Caco-2 (cell line): Measurements from ENCODE around the gene PGAP1. TPM values are rescaled to one million over a fixed set of nuclear protein-coding genes. Genes with fewer than 3 reads are reported as not detected.

Source experiments
- BruUV-seq: library from RNA; stranded (reverse); fragments of 400-500 nt; replicated peaks from 2 replicates; lab custom pipeline; 2021; lab: Mats Ljungman, UMichigan
- CTCF ChIA-PET: fragments of 300-600 bp; sonication (Branson Sonifier 250); formaldehyde crosslinking; loops from one replicate; lab custom pipeline; 2022; ENCODE audit warnings: antibody characterized with exemption; lab: Charles Lee
- POLR2A ChIA-PET: fragments of 300-600 bp; sonication (Branson Sonifier 250); formaldehyde crosslinking; loops from one replicate; lab custom pipeline; 2022; ENCODE audit warnings: antibody characterized with exemption; lab: Charles Lee
- DNase-seq, 2 experiments: peaks; one replicate each; pipeline versions ENCODE4 v3.0.0 to v3.0.0-alpha.2; 2020 to 2022
- H3K27me3 ChIP-seq: replicated peaks from 2 replicates; pipeline ENCODE4 v1.6.0; 2011; ENCODE audit warnings: low read length; ENCODE audit not compliant: control insufficient read depth, insufficient read depth
- H3K36me3 ChIP-seq: 2 replicates; pipeline ENCODE4 v1.5.1; 2011; ENCODE audit warnings: low read length; ENCODE audit not compliant: control insufficient read depth, insufficient read depth
- H3K4me1 ChIP-seq: fragments of 250-450 bp; sonication (Bioruptor Pico); 2 replicates; pipeline ENCODE4 v1.5.1; 2020; ENCODE audit warnings: mild to moderate bottlenecking
- H3K4me3 ChIP-seq: 2 replicates; pipeline ENCODE4 v1.5.1; 2011; ENCODE audit warnings: low read depth, mild to moderate bottlenecking, control low read depth, low read length
- H3K9me3 ChIP-seq: fragments of 250-450 bp; sonication (Bioruptor Pico); 2 replicates; pipeline ENCODE4 v1.5.1; 2020; ENCODE audit warnings: mild to moderate bottlenecking, moderate library complexity
- H3K27ac Mint-ChIP-seq: one replicate; pipeline ENCODE4 v1.8.0; 2022; ENCODE audit warnings: mixed read lengths; ENCODE audit not compliant: unreplicated experiment
- H3K27me3 Mint-ChIP-seq: one replicate; pipeline ENCODE4 v1.8.0; 2022; ENCODE audit warnings: mixed read lengths; ENCODE audit not compliant: insufficient read depth, unreplicated experiment
- H3K36me3 Mint-ChIP-seq: one replicate; pipeline ENCODE4 v1.8.0; 2022; ENCODE audit warnings: mild to moderate bottlenecking, mixed read lengths; ENCODE audit not compliant: insufficient read depth, unreplicated experiment
- H3K4me1 Mint-ChIP-seq: one replicate; pipeline ENCODE4 v1.8.0; 2022; ENCODE audit warnings: low read depth, mixed read lengths; ENCODE audit not compliant: unreplicated experiment
- H3K4me3 Mint-ChIP-seq: one replicate; pipeline ENCODE4 v1.8.0; 2022; ENCODE audit warnings: mild to moderate bottlenecking, moderate library complexity, mixed read lengths; ENCODE audit not compliant: unreplicated experiment
- H3K9me3 Mint-ChIP-seq: one replicate; pipeline ENCODE4 v1.8.0; 2022; ENCODE audit warnings: mixed read lengths; ENCODE audit not compliant: unreplicated experiment
- CTCF ChIP-seq, 2 experiments: fragments of 200-600 bp in 1 of 2; IDR thresholded peaks; 1 replicate in 1 of 2; 2 replicates in 1 of 2; pipeline versions ENCODE4 v1.5.1 to v1.8.0; 2011 to 2022; ENCODE audit warnings: antibody characterized with exemption in 1 of 2, control low read depth in 1 of 2, inconsistent platforms in 1 of 2, low read depth in 1 of 2, low read length in 1 of 2, mild to moderate bottlenecking in 1 of 2, moderate library complexity in 1 of 2; ENCODE audit not compliant: insufficient read depth in 1 of 2, severe bottlenecking in 1 of 2, unreplicated experiment in 1 of 2
- intact Hi-C: fragments of 100-400 bp; cut with micrococcal nuclease; formaldehyde crosslinking; loops from one replicate; pipeline ENCODE4 v1.10.0; 2022; ENCODE audit not compliant: unreplicated experiment
- total RNA-seq: library from RNA; stranded (reverse); gene quantifications from 2 replicates; pipeline ENCODE4 v1.2.3, GENCODE V29; 2022

The PGAP1 gene
- total RNA-seq, 1 experiment from 2014 or later, result 6.4 TPM

GRCh38 chr2:196830701-196831100, 95.8 kb downstream of the PGAP1 start:
- no peaks in the 10 kb centered on the region for H3K4me1 ChIP-seq
- H3K27me3 Mint-ChIP-seq, result no peaks in the 10 kb centered on the region

GRCh38 chr2:196827356-196827755, 99.2 kb downstream of the PGAP1 start:
- BruUV-seq, result no TSS peak
- no peak overlapping the region for H3K4me3 Mint-ChIP-seq
- intact Hi-C loops, result no loop called here
- ChIA-PET POLR2A (no interaction called here), CTCF (no interaction called here)
- H3K36me3 ChIP-seq, result no peaks in the 10 kb centered on the region
- DNase-seq, result no peak
- H3K9me3 Mint-ChIP-seq, result no peaks in the 10 kb centered on the region
- H3K4me3 ChIP-seq, result no peak overlapping the region
- H3K27me3 Mint-ChIP-seq, result peaks cover 8% of the 10 kb centered on the region
- no peaks in the 10 kb centered on the region for H3K27me3 ChIP-seq
- H3K9me3 ChIP-seq, result no peaks in the 10 kb centered on the region
- H3K4me1 ChIP-seq, result no peaks in the 10 kb centered on the region
- no peaks in the 10 kb centered on the region for H3K36me3 Mint-ChIP-seq
- TF ChIP-seq CTCF (IDR thresholded peaks at IDR 0.05; ENCODE audit: insufficient read depth in 1 of 2, low read depth in 1 of 2, low read length in 1 of 2, severe bottlenecking in 1 of 2, unreplicated experiment in 1 of 2), result no peak
- no peak overlapping the region for H3K27ac Mint-ChIP-seq
- no peaks in the 10 kb centered on the region for H3K4me1 Mint-ChIP-seq

More at GRCh38 chr2:196830701-196831100, 95.8 kb downstream of the PGAP1 start:
- Mint-ChIP-seq H3K9me3 (no peaks in the 10 kb centered on the region), H3K4me1 (no peaks in the 10 kb centered on the region), H3K27ac (no peak overlapping the region), H3K36me3 (no peaks in the 10 kb centered on the region), H3K4me3 (no peak overlapping the region)
- no peaks in the 10 kb centered on the region for H3K36me3 ChIP-seq
- CTCF ChIA-PET, result no interaction called here
- BruUV-seq, result no TSS peak
- H3K9me3 ChIP-seq, result no peaks in the 10 kb centered on the region
- DNase-seq, result no peak
- no peak overlapping the region for H3K4me3 ChIP-seq
- no peak for TF ChIP-seq CTCF (IDR thresholded peaks at IDR 0.05; ENCODE audit: insufficient read depth in 1 of 2, low read depth in 1 of 2, low read length in 1 of 2, severe bottlenecking in 1 of 2, unreplicated experiment in 1 of 2)
- H3K27me3 ChIP-seq, result no peaks in the 10 kb centered on the region
- intact Hi-C loops, result no loop called here
- POLR2A ChIA-PET, result no interaction called here

GRCh38 chr2:196823750-196824522, 102.6 kb downstream of the PGAP1 start:
- POLR2A ChIA-PET, result no interaction called here
- no peaks in the 10 kb centered on the region for H3K9me3 ChIP-seq
- no TSS peak for BruUV-seq
- H3K27me3 Mint-ChIP-seq, result peaks cover 8% of the 10 kb centered on the region
- H3K36me3 ChIP-seq, result no peaks in the 10 kb centered on the region
- intact Hi-C loops, result no loop called here
- H3K36me3 Mint-ChIP-seq, result no peaks in the 10 kb centered on the region
- TF ChIP-seq CTCF (IDR thresholded peaks at IDR 0.05; ENCODE audit: insufficient read depth in 1 of 2, low read depth in 1 of 2, low read length in 1 of 2, severe bottlenecking in 1 of 2, unreplicated experiment in 1 of 2), result no peak
- H3K27me3 ChIP-seq, result no peaks in the 10 kb centered on the region
- H3K4me3 Mint-ChIP-seq, result no peak overlapping the region
- no peaks in the 10 kb centered on the region for H3K4me1 ChIP-seq
- DNase-seq, result no peak
- H3K4me1 Mint-ChIP-seq, result no peaks in the 10 kb centered on the region
- no peak overlapping the region for H3K27ac Mint-ChIP-seq
- CTCF ChIA-PET, result no interaction called here
- no peak overlapping the region for H3K4me3 ChIP-seq
- no peaks in the 10 kb centered on the region for H3K9me3 Mint-ChIP-seq
